A549 (cell line): ENCODE data around the gene SYNPR.

Experiments
- KDM5A ChIP-seq: fragments of 200-600 bp; sonication (generic); IDR thresholded peaks from 2 replicates; pipeline ENCODE4 v1.6.1; 2016; ENCODE audit warnings: antibody characterized with exemption, mild to moderate bottlenecking
- RAD21 ChIP-seq, 2 experiments: fragments of >200 bp in 1 of 2; sonication (Bioruptor Twin) in 1 of 2; formaldehyde crosslinking in 1 of 2; IDR thresholded peaks in 1 of 2; conservative IDR thresholded peaks in 1 of 2; 2 replicates in 1 of 2; 3 replicates in 1 of 2; pipeline ENCODE4 v1.6.1; 2012 to 2018; ENCODE audit warnings: inconsistent platforms in 1 of 2

- no peak for TF ChIP-seq KDM5A
- TF ChIP-seq RAD21 (conservative IDR thresholded peaks at IDR 0.05 in 1 of 2, IDR thresholded peaks at IDR 0.05 in 1 of 2) = no peak
Measured at GRCh38 chr3:63474828-63475518, 196.9 kb downstream of the SYNPR start.
